GM12891 (cell line): ENCODE measurements around the gene GPR137C.

ENCODE experiments used
- POLR2A ChIP-seq: IDR thresholded peaks from 2 replicates; pipeline ENCODE4 v1.6.1; 2011; ENCODE audit warnings: low read depth, low read length, control low read depth
- POLR2AphosphoS5 ChIP-seq: IDR thresholded peaks from 2 replicates; pipeline ENCODE4 v1.6.1; 2011; ENCODE audit warnings: low read depth, low read length, control low read depth

GRCh38 chr14:52575858-52576257, 23.2 kb downstream of the GPR137C start:
- TF ChIP-seq POLR2A (no peak), POLR2AphosphoS5 (no peak)
